ENCODE results near the gene CIROP. TPM values are rescaled to one million over a fixed set of nuclear protein-coding genes. Genes with fewer than 3 reads are reported as not detected.
"Not testable (repeated sequence)": the region's sequence is repeated elsewhere in the genome, so short reads cannot be mapped to it uniquely, and the experiment has no call there.

CIROP gene
- total and polyA plus RNA-seq, 4 donors = not detected

GRCh38 chr14:23112359-23113178, 7.8 kb upstream of the CIROP start:
- H3K4me1 ChIP-seq (ENCODE audit: control insufficient read depth in 4 of 4, insufficient read depth in 4 of 4, low read length in 3 of 4) = no peaks in the 10 kb centered on the region
- no peaks in the 10 kb centered on the region for H3K27me3 ChIP-seq (ENCODE audit: control insufficient read depth in 4 of 4, insufficient read depth in 4 of 4, low read length in 3 of 4)
- no peak overlapping the region for H3K9ac ChIP-seq (ENCODE audit: low read depth in 1 of 2, low read length in 2 of 2)
- no peak for TF ChIP-seq HNF4A (conservative IDR thresholded peaks at IDR 0.05)
- TF ChIP-seq RAD21 (IDR thresholded peaks at IDR 0.05) = no peak
- no peak overlapping the region for H3K4me3 ChIP-seq (ENCODE audit: low read depth in 1 of 3, low read length in 3 of 3)
- no peaks in the 10 kb centered on the region for H3K36me3 ChIP-seq (ENCODE audit: control insufficient read depth in 4 of 4, insufficient read depth in 3 of 4, low read depth in 1 of 4, low read length in 3 of 4)
- H3K27ac ChIP-seq (ENCODE audit: low read depth in 1 of 2, low read length in 2 of 2) = no peak overlapping the region
- no peaks in the 10 kb centered on the region for H3K9me3 ChIP-seq (ENCODE audit: control insufficient read depth in 4 of 4, low read length in 3 of 4)
- DNase-seq (ENCODE audit: low spot score) = no peak
- WGBS = 41% methylated on average over 12 of the region's 12 CpGs

DNA sequence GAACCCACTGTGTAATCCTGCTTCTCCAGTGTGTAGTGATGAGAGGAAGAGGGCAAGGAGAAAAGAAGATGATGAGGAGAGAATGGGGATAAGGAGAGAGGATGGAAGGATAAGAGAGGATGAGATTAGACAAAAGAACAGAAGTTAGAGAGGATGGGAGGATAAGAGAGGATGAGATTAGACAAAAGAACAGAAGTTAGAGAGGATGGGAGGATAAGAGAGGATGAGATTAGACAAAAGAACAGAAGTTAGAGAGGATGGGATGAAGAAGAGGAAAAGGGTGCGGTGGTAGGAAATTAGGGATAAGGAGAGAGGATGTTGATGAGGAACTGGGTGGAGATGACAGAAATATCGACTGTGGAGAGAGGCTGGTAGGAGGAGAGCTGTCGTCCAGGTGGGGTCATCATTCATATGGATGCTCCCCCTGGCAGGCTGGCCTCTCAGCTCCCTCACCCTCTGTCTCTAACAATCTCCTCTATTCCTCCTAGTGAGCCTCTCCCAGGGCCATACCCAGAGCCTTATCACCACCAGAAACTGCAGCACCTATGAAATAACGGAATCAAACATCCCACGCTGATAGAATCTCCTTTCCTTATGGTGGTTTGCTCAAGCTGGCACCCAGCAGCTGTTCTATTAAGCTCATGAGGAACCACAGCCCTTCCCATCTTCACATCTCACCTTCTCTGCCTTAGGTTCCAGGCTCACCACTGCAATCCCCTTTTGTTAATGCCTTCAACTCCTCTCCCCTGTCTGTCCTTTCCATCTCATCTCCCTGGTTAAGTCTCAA, 6.0 kb upstream of the CIROP start:
- Histone ChIP-seq H3K36me3 (ENCODE audit: control insufficient read depth in 4 of 4, insufficient read depth in 3 of 4, low read depth in 1 of 4, low read length in 3 of 4) (no peaks in the 10 kb centered on the region), H3K9me3 (ENCODE audit: control insufficient read depth in 4 of 4, low read length in 3 of 4) (no peaks in the 10 kb centered on the region), H3K27me3 (ENCODE audit: control insufficient read depth in 4 of 4, insufficient read depth in 4 of 4, low read length in 3 of 4) (no peaks in the 10 kb centered on the region), H3K4me1 (ENCODE audit: control insufficient read depth in 4 of 4, insufficient read depth in 4 of 4, low read length in 3 of 4) (no peaks in the 10 kb centered on the region), H3K9ac (ENCODE audit: low read depth in 1 of 2, low read length in 2 of 2) (no peak overlapping the region), H3K4me3 (ENCODE audit: low read depth in 1 of 3, low read length in 3 of 3) (no peak overlapping the region), H3K27ac (ENCODE audit: low read depth in 1 of 2, low read length in 2 of 2) (no peak overlapping the region)
- TF ChIP-seq, protein P1, sequence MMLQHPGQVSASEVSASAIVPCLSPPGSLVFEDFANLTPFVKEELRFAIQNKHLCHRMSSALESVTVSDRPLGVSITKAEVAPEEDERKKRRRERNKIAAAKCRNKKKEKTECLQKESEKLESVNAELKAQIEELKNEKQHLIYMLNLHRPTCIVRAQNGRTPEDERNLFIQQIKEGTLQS (IDR thresholded peaks at IDR 0.05) = no peak
- no peak for TF ChIP-seq GABPA (IDR thresholded peaks at IDR 0.05 in 1 of 2, conservative IDR thresholded peaks at IDR 0.05 in 1 of 2)
- no peak for TF ChIP-seq HNF4A (conservative IDR thresholded peaks at IDR 0.05)
- no peak for TF ChIP-seq NR2F2 (IDR thresholded peaks at IDR 0.05)
- no peak for TF ChIP-seq REST (IDR thresholded peaks at IDR 0.05)
- no peak for TF ChIP-seq RAD21 (IDR thresholded peaks at IDR 0.05)
- no peak for TF ChIP-seq FOXA1 (IDR thresholded peaks at IDR 0.05)
- TF ChIP-seq TAF1 (conservative IDR thresholded peaks at IDR 0.05) = no peak
- TF ChIP-seq YY1 (IDR thresholded peaks at IDR 0.05) = no peak
- TF ChIP-seq FOXA2 (IDR thresholded peaks at IDR 0.05) = no peak
- TF ChIP-seq SP1 (IDR thresholded peaks at IDR 0.05) = no peak
- TF ChIP-seq RXRA (IDR thresholded peaks at IDR 0.05) = no peak
- no peak for DNase-seq (ENCODE audit: low spot score)
- 58% methylated on average over 5 of the region's 5 CpGs for WGBS

GRCh38 chr14:23109769-23110168, 5.0 kb upstream of the CIROP start:
- Histone ChIP-seq H3K4me1 (ENCODE audit: control insufficient read depth in 4 of 4, insufficient read depth in 4 of 4, low read length in 3 of 4) (no peaks in the 10 kb centered on the region), H3K27me3 (ENCODE audit: control insufficient read depth in 4 of 4, insufficient read depth in 4 of 4, low read length in 3 of 4) (no peaks in the 10 kb centered on the region), H3K9me3 (ENCODE audit: control insufficient read depth in 4 of 4, low read length in 3 of 4) (no peaks in the 10 kb centered on the region), H3K27ac (ENCODE audit: low read depth in 1 of 2, low read length in 2 of 2) (no peak overlapping the region), H3K9ac (ENCODE audit: low read depth in 1 of 2, low read length in 2 of 2) (no peak overlapping the region), H3K4me3 (ENCODE audit: low read depth in 1 of 3, low read length in 3 of 3) (no peak overlapping the region), H3K36me3 (ENCODE audit: control insufficient read depth in 4 of 4, insufficient read depth in 3 of 4, low read depth in 1 of 4, low read length in 3 of 4) (no peaks in the 10 kb centered on the region)
- no peak for DNase-seq (ENCODE audit: low spot score)
- WGBS = 83% methylated on average over 1 of the region's 1 CpG
- TF ChIP-seq YY1 (IDR thresholded peaks at IDR 0.05) = no peak
- TF ChIP-seq, protein P2, sequence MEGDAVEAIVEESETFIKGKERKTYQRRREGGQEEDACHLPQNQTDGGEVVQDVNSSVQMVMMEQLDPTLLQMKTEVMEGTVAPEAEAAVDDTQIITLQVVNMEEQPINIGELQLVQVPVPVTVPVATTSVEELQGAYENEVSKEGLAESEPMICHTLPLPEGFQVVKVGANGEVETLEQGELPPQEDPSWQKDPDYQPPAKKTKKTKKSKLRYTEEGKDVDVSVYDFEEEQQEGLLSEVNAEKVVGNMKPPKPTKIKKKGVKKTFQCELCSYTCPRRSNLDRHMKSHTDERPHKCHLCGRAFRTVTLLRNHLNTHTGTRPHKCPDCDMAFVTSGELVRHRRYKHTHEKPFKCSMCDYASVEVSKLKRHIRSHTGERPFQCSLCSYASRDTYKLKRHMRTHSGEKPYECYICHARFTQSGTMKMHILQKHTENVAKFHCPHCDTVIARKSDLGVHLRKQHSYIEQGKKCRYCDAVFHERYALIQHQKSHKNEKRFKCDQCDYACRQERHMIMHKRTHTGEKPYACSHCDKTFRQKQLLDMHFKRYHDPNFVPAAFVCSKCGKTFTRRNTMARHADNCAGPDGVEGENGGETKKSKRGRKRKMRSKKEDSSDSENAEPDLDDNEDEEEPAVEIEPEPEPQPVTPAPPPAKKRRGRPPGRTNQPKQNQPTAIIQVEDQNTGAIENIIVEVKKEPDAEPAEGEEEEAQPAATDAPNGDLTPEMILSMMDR (IDR thresholded peaks at IDR 0.05; ENCODE audit: low read depth, low read length, missing input control) = no peak
- no peak for TF ChIP-seq JUND (IDR thresholded peaks at IDR 0.05)
- no peak for TF ChIP-seq FOXA1 (IDR thresholded peaks at IDR 0.05)
- TF ChIP-seq SP1 (IDR thresholded peaks at IDR 0.05) = no peak
- TF ChIP-seq HNF4A (conservative IDR thresholded peaks at IDR 0.05) = no peak
- no peak for TF ChIP-seq TAF1 (conservative IDR thresholded peaks at IDR 0.05)
- no peak for TF ChIP-seq RAD21 (IDR thresholded peaks at IDR 0.05)
- TF ChIP-seq RXRA (IDR thresholded peaks at IDR 0.05) = no peak
- no peak for TF ChIP-seq HNF4G (IDR thresholded peaks at IDR 0.05)
- TF ChIP-seq, protein P1 (IDR thresholded peaks at IDR 0.05) = no peak
- TF ChIP-seq NR2F2 (IDR thresholded peaks at IDR 0.05) = no peak
- TF ChIP-seq, protein P3, sequence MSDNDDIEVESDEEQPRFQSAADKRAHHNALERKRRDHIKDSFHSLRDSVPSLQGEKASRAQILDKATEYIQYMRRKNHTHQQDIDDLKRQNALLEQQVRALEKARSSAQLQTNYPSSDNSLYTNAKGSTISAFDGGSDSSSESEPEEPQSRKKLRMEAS (IDR thresholded peaks at IDR 0.05) = no peak

GRCh38 chr14:23108169-23108568, 3.4 kb upstream of the CIROP start:
- not testable (repeated sequence) for H3K4me3 ChIP-seq (ENCODE audit: low read depth in 1 of 3, low read length in 3 of 3); H3K36me3 ChIP-seq (ENCODE audit: control insufficient read depth in 4 of 4, insufficient read depth in 3 of 4, low read depth in 1 of 4, low read length in 3 of 4); H3K4me1 ChIP-seq (ENCODE audit: control insufficient read depth in 4 of 4, insufficient read depth in 4 of 4, low read length in 3 of 4); H3K9me3 ChIP-seq (ENCODE audit: control insufficient read depth in 4 of 4, low read length in 3 of 4); H3K27me3 ChIP-seq (ENCODE audit: control insufficient read depth in 4 of 4, insufficient read depth in 4 of 4, low read length in 3 of 4); DNase-seq (ENCODE audit: low spot score); H3K27ac ChIP-seq (ENCODE audit: low read depth in 1 of 2, low read length in 2 of 2); H3K9ac ChIP-seq (ENCODE audit: low read depth in 1 of 2, low read length in 2 of 2)
- WGBS = 95% methylated on average over 24 of the region's 24 CpGs
